Astrocyte of the cerebellum (primary cell): ENCODE data around the gene FHL1.
"Not testable (repeated sequence)": the region's sequence is repeated elsewhere in the genome, so short reads cannot be mapped to it uniquely, and the experiment has no call there.

Experiments
- DNase-seq: peaks from one replicate; pipeline ENCODE4 v3.0.0-alpha.2; 2011; ENCODE audit warnings: low read depth
- H3K4me3 ChIP-seq: 2 replicates; pipeline ENCODE4 v1.5.1; 2011; ENCODE audit warnings: mild to moderate bottlenecking, low read depth, low read length, moderate library complexity
- in situ Hi-C: cut with HindIII; loops from 2 replicates; pipeline ENCODE4 v1.10.0; 2017; ENCODE audit warnings: low sequenced_read_pairs
- TF ChIP-seq, protein P1 (sequence below): IDR thresholded peaks from 2 replicates; pipeline ENCODE4 v1.5.1; 2012; ENCODE audit warnings: low read length, low read depth, moderate library complexity, mild to moderate bottlenecking; ENCODE audit errors: missing control alignments

Gene FHL1

DNA sequence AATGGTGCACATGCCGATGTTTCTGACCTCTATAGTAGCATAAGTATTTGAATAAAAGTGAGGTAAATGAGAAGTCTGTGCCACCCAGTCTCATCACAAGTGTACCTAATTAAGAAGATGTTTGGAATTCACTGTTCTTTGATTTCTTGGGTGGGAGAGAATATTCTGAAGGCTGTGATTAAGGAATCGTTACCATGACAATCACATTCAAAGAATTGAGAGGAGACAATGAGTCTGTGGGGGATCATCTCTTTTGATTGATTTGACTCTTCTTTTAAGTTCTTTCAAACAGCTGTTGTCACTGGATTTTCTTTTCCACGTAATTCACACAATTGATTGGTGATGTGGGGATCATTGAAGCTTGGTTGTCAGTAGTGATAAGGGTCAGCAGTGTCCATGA is 18.1 kb downstream of the FHL1 start:
- no peak for DNase-seq
- TF ChIP-seq, protein P1, sequence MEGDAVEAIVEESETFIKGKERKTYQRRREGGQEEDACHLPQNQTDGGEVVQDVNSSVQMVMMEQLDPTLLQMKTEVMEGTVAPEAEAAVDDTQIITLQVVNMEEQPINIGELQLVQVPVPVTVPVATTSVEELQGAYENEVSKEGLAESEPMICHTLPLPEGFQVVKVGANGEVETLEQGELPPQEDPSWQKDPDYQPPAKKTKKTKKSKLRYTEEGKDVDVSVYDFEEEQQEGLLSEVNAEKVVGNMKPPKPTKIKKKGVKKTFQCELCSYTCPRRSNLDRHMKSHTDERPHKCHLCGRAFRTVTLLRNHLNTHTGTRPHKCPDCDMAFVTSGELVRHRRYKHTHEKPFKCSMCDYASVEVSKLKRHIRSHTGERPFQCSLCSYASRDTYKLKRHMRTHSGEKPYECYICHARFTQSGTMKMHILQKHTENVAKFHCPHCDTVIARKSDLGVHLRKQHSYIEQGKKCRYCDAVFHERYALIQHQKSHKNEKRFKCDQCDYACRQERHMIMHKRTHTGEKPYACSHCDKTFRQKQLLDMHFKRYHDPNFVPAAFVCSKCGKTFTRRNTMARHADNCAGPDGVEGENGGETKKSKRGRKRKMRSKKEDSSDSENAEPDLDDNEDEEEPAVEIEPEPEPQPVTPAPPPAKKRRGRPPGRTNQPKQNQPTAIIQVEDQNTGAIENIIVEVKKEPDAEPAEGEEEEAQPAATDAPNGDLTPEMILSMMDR: no peak
- H3K4me3 ChIP-seq: no peak overlapping the region
- in situ Hi-C loops: no loop called here

DNA sequence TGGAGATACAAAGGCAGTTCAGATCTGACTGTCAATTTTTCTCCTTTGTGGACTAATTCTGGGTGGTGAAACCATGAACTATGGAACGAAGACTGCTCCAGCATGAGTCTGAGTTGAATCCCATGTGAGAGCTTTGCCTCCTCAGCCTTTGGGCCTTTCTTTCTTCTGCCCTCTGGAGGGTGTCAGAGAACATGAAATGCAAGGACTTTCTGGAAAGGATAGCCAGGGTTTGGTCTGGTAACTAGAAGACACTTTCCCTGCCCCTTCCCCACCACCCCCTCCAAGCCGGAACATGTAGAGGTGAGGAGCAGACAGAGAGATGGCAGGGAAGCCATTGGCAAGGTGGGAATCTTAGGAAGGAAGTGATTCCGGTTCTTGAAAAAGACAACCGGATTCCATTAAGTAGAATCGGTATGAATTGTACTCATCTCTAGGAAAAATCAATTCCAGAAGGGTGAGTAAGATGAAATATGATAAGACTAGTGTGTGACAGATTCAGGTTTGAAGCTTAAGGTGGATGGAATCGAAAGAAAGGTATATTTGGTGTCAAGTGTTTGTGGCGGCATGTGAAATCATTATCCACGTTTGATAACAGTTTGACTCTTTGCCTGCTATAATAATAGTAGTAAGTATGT is 19.0 kb downstream of the FHL1 start:
- H3K4me3 ChIP-seq: no peak overlapping the region
- TF ChIP-seq, protein P1: peak; percentile 58
- no peak for DNase-seq
- in situ Hi-C loops: no loop called here

DNA sequence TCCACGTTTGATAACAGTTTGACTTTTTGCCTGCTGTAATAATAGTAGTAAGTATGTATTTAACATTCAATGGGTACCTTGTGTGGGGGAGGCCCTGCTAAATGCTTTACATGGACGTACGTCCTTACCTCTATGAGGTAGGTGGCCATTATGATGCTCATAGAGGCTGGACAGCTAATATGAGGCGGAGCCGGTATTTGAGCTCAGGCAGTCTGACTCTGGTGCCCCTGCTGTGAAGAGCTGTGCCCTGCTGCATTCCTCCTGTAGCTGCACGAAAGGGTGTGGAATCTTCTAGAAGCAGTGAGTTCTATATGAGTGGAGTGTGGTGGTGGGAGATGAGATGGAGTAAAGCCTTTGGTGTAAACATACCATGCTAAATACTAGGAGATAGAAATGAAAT is 20.7 kb downstream of the FHL1 start:
- DNase-seq, H3K4me3 ChIP-seq, in situ Hi-C loops: not testable (repeated sequence)

DNA sequence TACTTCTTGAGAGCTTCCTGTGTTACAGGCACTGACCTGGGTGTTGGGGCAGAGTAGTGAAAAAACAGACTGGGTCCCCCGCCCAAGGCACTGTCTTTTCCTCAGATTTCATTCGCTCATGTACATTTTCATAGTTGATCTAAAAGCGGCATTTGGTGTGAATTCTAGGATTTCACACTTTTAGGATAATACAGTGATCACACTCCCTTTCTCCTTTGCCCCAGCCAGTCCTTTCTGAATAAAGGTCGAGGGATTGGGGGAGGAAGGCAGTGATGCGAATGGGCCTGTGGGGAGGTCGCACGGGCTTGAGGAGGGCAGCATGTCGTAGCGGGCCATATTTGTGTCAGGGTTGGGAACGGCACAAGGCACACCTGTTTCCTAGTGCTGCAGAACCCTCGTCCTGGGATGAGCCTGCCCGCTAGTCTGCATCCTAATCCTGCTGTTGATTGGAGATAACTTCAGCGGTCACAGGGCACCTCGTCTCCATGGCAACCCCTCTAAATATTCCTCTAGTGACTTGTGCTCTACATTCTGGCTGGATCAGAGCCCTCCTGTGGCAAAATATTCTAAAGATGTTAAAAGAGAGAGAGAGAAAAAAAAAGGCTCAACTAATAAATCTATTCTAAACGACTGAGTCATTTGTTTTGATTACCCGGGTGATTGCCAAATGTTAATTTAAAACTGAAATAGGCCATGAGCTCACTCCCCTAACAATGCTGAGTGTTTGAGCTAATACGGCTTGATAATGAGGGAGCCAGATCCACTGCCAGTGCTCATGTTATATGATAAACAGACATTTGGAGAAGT is 21.8 kb downstream of the FHL1 start:
- DNase-seq: peak; percentile 91
- in situ Hi-C loops: no loop called here
- TF ChIP-seq, protein P1: no peak
- no peak overlapping the region for H3K4me3 ChIP-seq

DNA sequence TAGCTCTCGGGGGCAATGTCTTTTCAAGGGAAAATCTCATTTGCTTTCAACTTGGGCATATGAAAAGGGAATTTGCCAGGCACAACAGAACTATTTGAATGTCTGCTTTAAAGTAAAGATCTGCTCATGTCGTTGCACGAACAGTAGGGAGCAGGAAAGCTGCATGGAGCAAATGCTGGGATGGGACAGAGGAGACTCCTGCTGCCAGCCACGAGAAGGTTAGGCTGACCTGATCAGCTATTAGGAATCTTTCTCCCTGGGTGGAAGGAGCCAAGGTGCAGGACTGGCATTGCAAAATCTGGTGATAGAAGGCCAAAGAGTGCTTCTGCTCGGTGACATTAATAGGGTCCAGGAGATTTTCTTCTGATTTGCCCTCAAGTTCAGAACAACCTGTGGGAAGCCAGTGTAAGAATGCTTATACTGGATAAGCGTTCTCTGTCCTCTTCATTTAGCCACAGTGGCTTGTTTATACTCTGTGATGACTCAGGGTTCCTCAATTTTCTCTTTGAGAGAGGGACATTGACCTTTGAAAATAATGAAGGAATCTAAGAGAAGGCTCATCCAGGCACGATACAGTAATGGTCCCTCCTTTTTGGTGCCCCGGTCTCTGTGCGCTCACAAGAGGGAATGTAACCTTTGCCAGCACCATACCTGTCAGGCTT is 22.9 kb downstream of the FHL1 start:
- DNase-seq: no peak
- TF ChIP-seq, protein P1: peak; percentile 39
- in situ Hi-C loops: no loop called here
- peak overlapping the region; percentile 4 for H3K4me3 ChIP-seq

DNA sequence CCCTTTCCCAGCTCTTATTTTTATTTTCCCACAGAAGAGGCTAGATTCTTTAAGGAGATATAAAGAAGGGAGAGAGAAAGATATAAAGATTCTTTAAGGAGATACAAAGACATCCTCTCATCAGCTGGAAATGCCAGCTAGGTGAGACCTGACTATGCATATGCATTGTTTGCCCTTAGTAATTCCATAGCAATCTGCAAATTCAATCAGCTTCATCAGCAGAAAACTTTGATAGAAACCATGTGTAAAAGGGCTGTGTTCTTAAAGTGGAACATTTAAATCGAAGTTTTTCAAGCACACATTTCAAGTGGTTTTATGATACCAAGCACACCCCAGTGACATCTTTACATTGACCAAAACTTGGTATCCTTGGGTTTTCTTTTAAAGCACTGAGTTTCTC is 24.1 kb downstream of the FHL1 start:
- TF ChIP-seq, protein P1: no peak
- DNase-seq: no peak
- no peak overlapping the region for H3K4me3 ChIP-seq
- in situ Hi-C loops: no loop called here

DNA sequence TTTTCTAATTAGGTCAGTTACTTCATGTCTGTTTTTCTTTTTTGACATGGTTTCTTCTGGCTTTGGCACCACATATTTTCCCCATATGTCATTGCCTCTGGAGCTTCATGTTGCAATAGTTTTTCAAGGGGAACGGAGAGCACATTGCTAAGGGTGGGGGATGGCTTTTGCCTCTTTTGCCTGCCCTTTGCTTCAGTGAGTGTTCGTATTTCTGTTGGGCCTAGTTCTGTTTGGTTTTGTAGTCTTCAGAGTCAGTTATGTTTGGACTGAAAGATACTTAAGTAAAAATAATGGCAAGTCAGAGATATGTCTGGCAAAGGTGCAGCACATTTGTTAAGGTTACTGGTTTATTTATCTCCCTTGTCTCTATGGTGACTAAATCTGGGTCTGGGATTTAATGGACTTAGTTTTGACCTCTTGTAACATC is 29.1 kb downstream of the FHL1 start:
- in situ Hi-C loops: no loop called here
- peak; percentile 73 for DNase-seq
- TF ChIP-seq, protein P1: no peak
- no peak overlapping the region for H3K4me3 ChIP-seq
